AG04449 (cell line): Measurements from ENCODE around the gene MALSU1.

Experiments
- CTCF ChIA-PET: fragments of 350-600 bp; formaldehyde crosslinking; extraction: SDS; loops from one replicate; lab custom pipeline; 2021; ENCODE audit warnings: antibody characterized with exemption; lab: Yijun Ruan, JAX
- POLR2A ChIA-PET: fragments of 400-600, 350-600 bp; formaldehyde crosslinking; extraction: SDS; loops from one replicate; lab custom pipeline; 2020; ENCODE audit warnings: antibody characterized with exemption, inconsistent platforms; lab: Yijun Ruan, JAX
- DNase-seq: peaks from one replicate; pipeline ENCODE4 v3.0.0-alpha.2; 2010; ENCODE audit warnings: low read depth, low spot score
- H3K4me3 ChIP-seq: 2 replicates; pipeline ENCODE4 v1.5.1; 2011; ENCODE audit warnings: low read depth, mild to moderate bottlenecking, control low read depth, low read length
- TF ChIP-seq, protein P1 (sequence below): IDR thresholded peaks from one replicate; pipeline ENCODE4 v1.5.1; 2011; ENCODE audit warnings: mild to moderate bottlenecking, moderate library complexity, low read length, control low read depth, inconsistent platforms; ENCODE audit not compliant: insufficient read depth; ENCODE audit errors: missing control alignments

MALSU1 gene

DNA sequence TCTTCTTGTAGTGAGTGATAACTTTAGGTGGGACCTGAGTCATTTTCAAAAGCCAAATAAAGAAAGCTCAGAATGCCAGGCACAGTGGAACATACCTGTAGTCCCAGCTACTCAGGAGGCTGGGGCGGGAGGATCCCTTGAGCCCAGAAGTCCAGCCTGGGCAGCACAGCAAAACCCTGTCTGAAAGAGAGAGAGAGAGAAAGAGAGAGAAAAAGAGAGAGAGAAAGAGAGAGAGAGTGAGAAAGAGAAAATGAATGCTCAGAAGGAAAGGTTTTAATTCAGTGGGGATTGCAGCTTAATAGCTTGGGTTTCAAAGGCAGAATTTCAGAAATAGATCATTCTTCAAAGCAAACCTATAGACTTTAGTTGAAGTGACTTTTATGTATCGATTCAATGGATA, 26.9 kb upstream of the MALSU1 start:
- TF ChIP-seq, protein P1, sequence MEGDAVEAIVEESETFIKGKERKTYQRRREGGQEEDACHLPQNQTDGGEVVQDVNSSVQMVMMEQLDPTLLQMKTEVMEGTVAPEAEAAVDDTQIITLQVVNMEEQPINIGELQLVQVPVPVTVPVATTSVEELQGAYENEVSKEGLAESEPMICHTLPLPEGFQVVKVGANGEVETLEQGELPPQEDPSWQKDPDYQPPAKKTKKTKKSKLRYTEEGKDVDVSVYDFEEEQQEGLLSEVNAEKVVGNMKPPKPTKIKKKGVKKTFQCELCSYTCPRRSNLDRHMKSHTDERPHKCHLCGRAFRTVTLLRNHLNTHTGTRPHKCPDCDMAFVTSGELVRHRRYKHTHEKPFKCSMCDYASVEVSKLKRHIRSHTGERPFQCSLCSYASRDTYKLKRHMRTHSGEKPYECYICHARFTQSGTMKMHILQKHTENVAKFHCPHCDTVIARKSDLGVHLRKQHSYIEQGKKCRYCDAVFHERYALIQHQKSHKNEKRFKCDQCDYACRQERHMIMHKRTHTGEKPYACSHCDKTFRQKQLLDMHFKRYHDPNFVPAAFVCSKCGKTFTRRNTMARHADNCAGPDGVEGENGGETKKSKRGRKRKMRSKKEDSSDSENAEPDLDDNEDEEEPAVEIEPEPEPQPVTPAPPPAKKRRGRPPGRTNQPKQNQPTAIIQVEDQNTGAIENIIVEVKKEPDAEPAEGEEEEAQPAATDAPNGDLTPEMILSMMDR = no peak
- POLR2A ChIA-PET = no interaction called here
- no peak for DNase-seq
- H3K4me3 ChIP-seq = no peak overlapping the region
- CTCF ChIA-PET = interaction anchor here (0.6 to 14.3 kb wide), 48 partner anchors 10 to 441 kb away, joined by 3 to 310 read pairs (median 6); partner anchors contain the start of genes GPNMB and MALSU1

DNA sequence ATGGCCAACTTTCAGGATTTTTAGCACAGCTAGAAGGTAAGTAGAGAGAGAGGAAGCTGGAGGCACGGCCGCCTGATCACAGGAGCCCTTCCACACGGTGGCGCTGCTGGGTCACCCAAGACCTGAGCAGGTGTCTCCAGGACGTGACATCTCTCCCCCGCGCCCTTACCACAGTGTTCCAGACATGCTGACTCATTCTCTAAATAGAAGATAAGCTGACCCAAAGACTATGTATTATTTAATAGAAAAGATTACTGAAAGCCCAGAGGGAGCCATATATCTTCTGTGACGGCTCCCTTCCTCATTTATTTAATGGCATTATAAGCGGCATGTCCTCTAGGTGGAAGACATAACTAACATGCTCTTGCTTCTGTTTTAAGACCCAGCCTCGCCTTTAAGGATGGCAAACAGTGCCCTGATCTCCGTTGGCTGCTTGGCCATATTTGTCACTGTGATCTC, 26.0 kb upstream of the MALSU1 start:
- CTCF ChIA-PET = interaction anchor here (0.6 to 14.3 kb wide), 55 partner anchors 9 to 712 kb away, joined by 3 to 310 read pairs (median 4); partner anchors contain the start of genes GPNMB and MALSU1
- no peak overlapping the region for H3K4me3 ChIP-seq
- TF ChIP-seq, protein P1 = peak; percentile 91
- peak; percentile 42 for DNase-seq
- POLR2A ChIA-PET = no interaction called here

DNA sequence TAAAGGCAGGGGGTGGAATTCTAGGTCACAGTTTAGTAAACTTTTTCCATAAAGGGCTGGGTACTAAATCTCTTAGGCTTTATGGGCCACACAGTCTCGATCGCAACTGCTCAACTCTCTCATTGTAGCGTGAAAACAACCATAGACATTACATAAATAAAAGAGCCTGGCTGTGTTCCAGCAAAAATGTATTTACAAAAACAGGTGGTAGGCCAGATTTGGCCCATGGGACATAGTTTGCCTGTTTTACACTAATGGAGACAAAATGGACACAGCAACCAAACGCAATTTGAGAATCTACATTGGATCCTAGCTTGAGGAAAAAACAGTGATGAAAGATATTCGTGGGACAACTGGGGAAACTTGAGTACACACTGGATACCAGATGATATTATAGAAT, 23.2 kb upstream of the MALSU1 start:
- DNase-seq = no peak
- H3K4me3 ChIP-seq = no peak overlapping the region
- TF ChIP-seq, protein P1 = no peak
- POLR2A ChIA-PET = no interaction called here
- CTCF ChIA-PET = interaction anchor here (1.0 to 14.3 kb wide), 20 partner anchors 8 to 270 kb away, joined by 3 to 310 read pairs (median 6); partner anchors contain the start of genes GPNMB and IGF2BP3

DNA sequence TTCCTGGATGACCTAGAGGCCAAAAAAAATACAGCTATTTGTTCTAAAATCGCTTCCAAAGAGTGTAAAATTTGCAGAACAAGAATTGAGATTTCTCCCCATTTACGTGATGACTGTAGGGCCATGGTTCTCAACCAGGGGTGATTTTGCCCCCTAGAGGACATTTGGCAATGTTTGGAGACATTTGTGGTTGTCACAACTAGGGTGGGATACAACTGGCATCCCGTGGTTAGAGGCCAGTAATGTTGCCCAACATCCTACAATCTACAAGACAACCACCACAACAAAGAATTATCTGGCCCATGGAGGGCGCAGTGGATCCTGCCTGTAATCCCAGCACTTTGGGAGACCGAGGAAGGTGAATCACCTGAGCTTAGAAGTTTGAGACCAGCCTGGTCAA, 22.8 kb upstream of the MALSU1 start:
- TF ChIP-seq, protein P1 = no peak
- no peak overlapping the region for H3K4me3 ChIP-seq
- POLR2A ChIA-PET = no interaction called here
- no peak for DNase-seq
- CTCF ChIA-PET = interaction anchor here (0.8 to 14.3 kb wide), 29 partner anchors 8 to 294 kb away, joined by 3 to 310 read pairs (median 4); partner anchors contain the start of genes GPNMB and IGF2BP3

DNA sequence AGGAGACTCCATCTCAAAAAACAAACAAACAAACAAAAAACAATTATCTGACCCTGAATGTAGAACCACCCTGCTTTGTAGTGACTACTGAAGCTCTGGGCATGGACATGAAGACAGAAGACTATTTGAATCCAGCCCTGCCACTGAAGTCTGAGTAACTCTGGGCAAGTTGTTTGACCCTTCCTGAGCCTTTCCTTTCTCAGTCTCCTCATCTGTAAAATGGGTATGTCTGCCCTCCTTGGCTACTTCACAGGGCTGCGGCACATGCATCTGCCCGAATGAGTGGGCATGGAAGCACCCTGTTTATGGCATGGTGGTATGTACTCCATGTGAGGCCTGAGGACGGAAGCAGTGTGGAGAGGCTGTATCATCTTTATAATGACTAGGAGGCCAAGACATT, 22.2 kb upstream of the MALSU1 start:
- ChIA-PET CTCF (interaction anchor here (0.6 to 14.3 kb wide), 35 partner anchors 8 to 437 kb away, joined by 3 to 310 read pairs (median 4); partner anchors contain the start of genes GPNMB and IGF2BP3), POLR2A (no interaction called here)
- no peak overlapping the region for H3K4me3 ChIP-seq
- no peak for DNase-seq
- TF ChIP-seq, protein P1 = no peak

DNA sequence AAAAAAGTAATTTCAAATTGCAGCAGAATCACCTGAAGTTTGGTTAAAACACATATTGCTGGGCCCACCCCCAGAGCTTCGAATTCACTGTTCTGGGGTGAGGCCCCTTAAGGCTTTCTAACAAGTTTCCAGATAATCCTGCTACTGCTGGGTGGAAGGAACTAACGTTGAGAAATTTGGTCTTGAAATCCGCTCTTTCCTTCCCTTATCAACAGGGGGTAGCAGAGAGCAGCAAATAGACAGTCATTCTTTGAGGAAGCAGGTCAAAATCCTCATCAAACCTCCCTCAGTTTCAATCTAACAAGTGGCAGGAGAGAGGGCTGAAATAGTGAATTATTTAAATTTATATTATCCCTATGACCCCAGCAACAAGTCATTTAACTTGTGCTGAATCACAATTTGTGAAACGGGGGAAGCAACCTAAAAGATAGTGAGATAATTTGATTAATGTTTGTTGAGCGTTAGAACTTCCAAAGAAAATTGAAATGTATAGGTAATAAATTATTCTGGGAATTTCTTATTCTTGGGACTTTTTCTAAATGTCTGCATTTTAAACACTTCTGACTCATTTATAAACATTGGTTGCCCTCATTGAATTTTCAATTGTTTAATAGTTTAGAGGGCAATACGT, 21.7 kb upstream of the MALSU1 start:
- TF ChIP-seq, protein P1 = peak; percentile 80
- ChIA-PET CTCF (interaction anchor here (0.6 to 14.3 kb wide), 38 partner anchors 7 to 436 kb away, joined by 3 to 310 read pairs (median 5); partner anchors contain the start of genes GPNMB and TRA2A), POLR2A (no interaction called here)
- H3K4me3 ChIP-seq = no peak overlapping the region
- DNase-seq = no peak
